Tibial nerve (tissue), 4 donors: ENCODE measurements around the gene PEA15. TPM values are rescaled to one million over a fixed set of nuclear protein-coding genes. Genes with fewer than 3 reads are reported as not detected.
A peak's percentile ranks its signal among the peaks of the same experiment; 100 is the strongest.

Experiments used
- DNase-seq, 2 donors: peaks; one replicate each; pipeline ENCODE4 v3.0.0-alpha.2; 2019; ENCODE audit warnings: low spot score in 2 of 2
- H3K27ac ChIP-seq, 4 donors: fragments of 200-600 bp; sonication (generic) in 3 of 4; one replicate each; pipeline ENCODE4 v1.5.1; 2017 to 2019; ENCODE audit warnings: mild to moderate bottlenecking in 1 of 4
- H3K27me3 ChIP-seq, 2 donors: fragments of 200-600 bp; sonication (generic) in 1 of 2; one replicate each; pipeline versions ENCODE4 v1.5.1 to v1.6.0; 2017 to 2019
- H3K36me3 ChIP-seq, 3 donors: fragments of 200-600 bp; sonication (generic); one replicate each; pipeline ENCODE4 v1.5.1; 2018 to 2019
- H3K4me1 ChIP-seq, 4 donors: fragments of 200-600 bp; sonication (generic) in 3 of 4; one replicate each; pipeline ENCODE4 v1.5.1; 2017 to 2019
- H3K4me3 ChIP-seq, 4 donors: fragments of 200-600 bp; sonication (generic) in 3 of 4; one replicate each; pipeline ENCODE4 v1.5.1; 2017 to 2019; ENCODE audit warnings: mild to moderate bottlenecking in 1 of 4, moderate library complexity in 1 of 4
- H3K9me3 ChIP-seq, 4 donors: fragments of 200-600 bp; sonication (generic) in 3 of 4; one replicate each; pipeline ENCODE4 v1.5.1; 2017 to 2019
- EP300 ChIP-seq, 2 donors: sonication (generic); formaldehyde crosslinking; IDR thresholded peaks; one replicate each; pipeline ENCODE4 v1.6.1; 2017; ENCODE audit warnings: antibody characterized with exemption in 2 of 2, mild to moderate bottlenecking in 1 of 2
- POLR2A ChIP-seq, 2 donors: fragments of 450-650 bp; IDR thresholded peaks; one replicate each; pipeline ENCODE4 v1.6.1; 2017; ENCODE audit warnings: antibody characterized with exemption in 2 of 2, mild to moderate bottlenecking in 2 of 2, moderate library complexity in 2 of 2
- WGBS, 2 donors: methylation state at CpG; one replicate each; pipeline ENCODE4 v1.1.5; 2018; 5-methylcytosine and 5-hydroxymethylcytosine counted together
- total RNA-seq, 4 donors: library from RNA; depleted of rRNA; stranded (reverse); fragments of >200 nt; gene quantifications; one replicate each; pipeline ENCODE4 v1.1.0, GENCODE V29; 2016
- TF ChIP-seq, protein P1 (sequence below), 5 experiments: fragments of 200-600 bp in 3 of 5; fragments of 450-650 bp in 2 of 5; sonication (generic) in 3 of 5; IDR thresholded peaks; one replicate each; pipeline ENCODE4 v1.5.1; 2016 to 2019; ENCODE audit warnings: antibody characterized with exemption in 5 of 5, mild to moderate bottlenecking in 3 of 5, moderate library complexity in 2 of 5

PEA15 gene
- total RNA-seq, 4 donors from 2014 or later = 144 to 154 (median 147) TPM

DNA sequence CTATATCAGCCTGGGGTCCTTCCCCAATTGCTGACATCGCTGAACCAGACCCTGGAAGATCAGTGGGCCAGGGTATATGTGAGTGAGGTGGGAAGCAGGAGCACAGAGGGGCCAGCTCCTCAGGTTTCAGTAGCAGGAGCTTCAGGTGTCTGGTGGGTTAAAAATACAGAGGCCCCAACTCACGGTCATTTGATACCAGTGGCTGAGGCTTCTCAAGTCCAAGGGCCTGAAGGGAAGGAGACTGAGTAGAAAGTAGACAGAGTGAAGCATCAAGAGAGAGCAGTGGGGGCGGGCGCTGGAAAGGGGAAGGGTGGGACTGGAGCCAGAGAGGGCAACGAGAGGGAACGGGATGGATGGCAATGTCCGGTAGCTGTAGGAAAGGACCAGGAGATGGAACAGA lies 16.8 kb upstream of the PEA15 start:
- H3K9me3 ChIP-seq = no peaks in the 10 kb centered on the region
- DNase-seq = no peak
- peaks cover 0 to 22% (median 4%) of the 10 kb centered on the region in 4 donors for H3K4me1 ChIP-seq
- H3K4me3 ChIP-seq = no peak overlapping the region
- H3K27me3 ChIP-seq = no peaks in the 10 kb centered on the region
- H3K27ac ChIP-seq = no peak overlapping the region
- TF ChIP-seq, protein P1, sequence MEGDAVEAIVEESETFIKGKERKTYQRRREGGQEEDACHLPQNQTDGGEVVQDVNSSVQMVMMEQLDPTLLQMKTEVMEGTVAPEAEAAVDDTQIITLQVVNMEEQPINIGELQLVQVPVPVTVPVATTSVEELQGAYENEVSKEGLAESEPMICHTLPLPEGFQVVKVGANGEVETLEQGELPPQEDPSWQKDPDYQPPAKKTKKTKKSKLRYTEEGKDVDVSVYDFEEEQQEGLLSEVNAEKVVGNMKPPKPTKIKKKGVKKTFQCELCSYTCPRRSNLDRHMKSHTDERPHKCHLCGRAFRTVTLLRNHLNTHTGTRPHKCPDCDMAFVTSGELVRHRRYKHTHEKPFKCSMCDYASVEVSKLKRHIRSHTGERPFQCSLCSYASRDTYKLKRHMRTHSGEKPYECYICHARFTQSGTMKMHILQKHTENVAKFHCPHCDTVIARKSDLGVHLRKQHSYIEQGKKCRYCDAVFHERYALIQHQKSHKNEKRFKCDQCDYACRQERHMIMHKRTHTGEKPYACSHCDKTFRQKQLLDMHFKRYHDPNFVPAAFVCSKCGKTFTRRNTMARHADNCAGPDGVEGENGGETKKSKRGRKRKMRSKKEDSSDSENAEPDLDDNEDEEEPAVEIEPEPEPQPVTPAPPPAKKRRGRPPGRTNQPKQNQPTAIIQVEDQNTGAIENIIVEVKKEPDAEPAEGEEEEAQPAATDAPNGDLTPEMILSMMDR (IDR thresholded peaks at IDR 0.05) = no peak
- TF ChIP-seq POLR2A (IDR thresholded peaks at IDR 0.05) = no peak
- TF ChIP-seq EP300 (IDR thresholded peaks at IDR 0.05) = no peak
- H3K36me3 ChIP-seq = no peaks in the 10 kb centered on the region
- 77 to 82% methylated on average over 7 of the region's 7 CpGs for WGBS, 2 donors

DNA sequence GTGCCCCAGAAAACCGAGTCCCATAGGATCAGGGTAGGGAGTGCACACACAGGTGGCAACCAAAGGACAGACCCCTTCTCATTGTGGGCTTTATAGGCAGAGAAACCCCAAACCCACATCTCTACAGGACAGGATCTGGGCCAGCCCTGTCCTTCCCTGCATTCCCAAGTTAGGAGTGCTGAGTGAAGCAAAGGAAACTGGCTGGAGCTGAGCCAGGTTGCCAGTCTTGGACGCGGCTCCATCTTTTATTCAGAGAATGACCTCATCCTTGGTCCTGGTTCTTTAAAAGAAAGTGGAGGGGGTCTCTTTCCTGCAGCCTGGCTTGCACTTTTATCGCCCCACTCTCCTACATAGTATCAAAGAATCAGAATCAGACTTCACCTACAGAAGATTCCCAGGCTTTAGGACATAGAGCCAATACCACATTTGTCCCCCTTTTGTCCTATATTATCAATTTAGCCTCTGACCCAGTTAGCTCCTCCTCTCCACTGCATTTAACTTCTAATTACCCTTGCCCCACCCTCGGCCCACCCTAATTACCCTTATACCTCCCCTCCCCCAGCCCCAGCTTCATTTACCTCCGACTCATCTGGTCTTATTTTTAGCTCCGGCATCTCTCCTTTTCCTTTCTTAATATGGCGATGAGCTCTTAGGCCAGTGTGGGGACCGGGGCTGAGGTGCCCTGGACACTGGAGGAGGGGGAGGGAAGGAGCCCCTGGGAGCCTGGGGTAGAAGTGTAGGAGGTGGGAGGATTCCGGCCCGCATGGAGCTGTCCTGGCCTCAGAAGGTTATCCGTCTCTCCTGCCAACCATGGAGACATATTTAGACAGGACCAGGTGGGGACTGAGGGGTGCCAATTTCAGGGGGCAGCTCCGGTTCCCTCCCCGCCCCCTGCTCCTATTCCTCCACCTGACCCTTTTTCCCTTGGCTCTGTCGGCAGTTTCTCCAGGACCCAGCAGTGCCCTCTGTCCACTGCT lies 15.2 kb upstream of the PEA15 start, which contains the start of gene CASQ1:
Gene CASQ1 (plus strand): TSS at position 927 of the 977 bp plus-strand sequence. CDS start 177 bp downstream, outside the sequence.
- H3K27ac ChIP-seq = no peak within 1 kb of the TSS

DNA sequence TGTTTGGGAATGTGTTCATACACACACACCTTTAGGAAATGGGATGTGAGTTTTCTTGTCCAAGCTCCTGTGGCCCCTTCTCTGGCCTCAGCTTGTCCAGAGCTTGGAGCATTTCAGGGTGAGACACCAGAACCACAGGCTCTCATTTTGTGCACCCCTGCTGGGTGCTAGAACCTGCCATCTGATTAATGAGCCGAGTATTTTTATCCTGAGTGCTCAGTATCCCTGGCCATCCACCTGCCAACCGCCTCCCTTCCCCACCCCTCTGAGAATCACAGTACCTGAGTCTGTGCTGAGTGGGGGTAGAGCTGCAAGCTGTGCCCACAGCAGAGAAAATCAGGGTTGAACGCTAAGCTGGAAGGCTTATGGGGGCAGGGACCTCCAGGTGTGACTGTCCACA lies 13.4 kb upstream of the PEA15 start:
- no peak overlapping the region for H3K27ac ChIP-seq
- H3K4me1 ChIP-seq = peaks cover 0 to 25% (median 4%) of the 10 kb centered on the region in 4 donors
- TF ChIP-seq, protein P1 (IDR thresholded peaks at IDR 0.05) = no peak
- TF ChIP-seq POLR2A (IDR thresholded peaks at IDR 0.05) (no peak), EP300 (IDR thresholded peaks at IDR 0.05) (no peak)
- DNase-seq = no peak
- H3K4me3 ChIP-seq = no peak overlapping the region
- H3K9me3 ChIP-seq = no peaks in the 10 kb centered on the region
- H3K36me3 ChIP-seq = no peaks in the 10 kb centered on the region
- WGBS, 2 donors = 73 to 95% methylated on average over 3 of the region's 3 CpGs
- no peaks in the 10 kb centered on the region for H3K27me3 ChIP-seq

More for the DNA sequence above, 15.2 kb upstream of the PEA15 start, which contains the start of gene CASQ1:
- 57 to 58% methylated on average over 15 of the region's 15 CpGs for WGBS, 2 donors
- H3K4me1 ChIP-seq = peaks cover 0 to 25% (median 4%) of the 10 kb centered on the region in 4 donors
- H3K36me3 ChIP-seq = no peaks in the 10 kb centered on the region
- TF ChIP-seq POLR2A (IDR thresholded peaks at IDR 0.05) = no peak
- TF ChIP-seq EP300 (IDR thresholded peaks at IDR 0.05) = no peak
- TF ChIP-seq, protein P1 (IDR thresholded peaks at IDR 0.05) = no peak
- H3K27me3 ChIP-seq = no peaks in the 10 kb centered on the region
- H3K4me3 ChIP-seq = no peak within 1 kb of the TSS
- peak in 1 of 2 donors; percentile 38 for DNase-seq
- no peaks in the 10 kb centered on the region for H3K9me3 ChIP-seq

DNA sequence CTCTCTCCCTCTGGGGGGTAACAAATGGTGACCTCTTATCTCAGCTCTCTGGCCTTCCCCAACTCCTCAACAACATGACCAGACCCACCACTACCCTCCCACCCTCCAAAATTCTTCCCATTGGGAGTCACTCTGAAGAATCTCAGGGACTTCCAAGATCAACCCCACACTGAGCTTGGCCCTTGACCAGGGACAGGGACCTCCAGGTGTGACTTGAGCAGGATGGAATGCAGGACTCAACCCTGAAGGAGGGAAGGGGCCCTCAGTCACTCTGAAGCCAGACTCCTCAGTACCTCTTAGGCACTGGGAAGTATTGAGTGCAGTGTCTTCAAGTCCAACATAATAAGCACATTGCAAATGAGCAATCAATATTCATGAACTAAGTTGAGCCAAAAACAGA lies 12.9 kb upstream of the PEA15 start:
- no peak for TF ChIP-seq POLR2A (IDR thresholded peaks at IDR 0.05)
- TF ChIP-seq, protein P1 (IDR thresholded peaks at IDR 0.05) = no peak
- no peak for TF ChIP-seq EP300 (IDR thresholded peaks at IDR 0.05)
- Histone ChIP-seq H3K4me3 (no peak overlapping the region), H3K36me3 (no peaks in the 10 kb centered on the region), H3K9me3 (no peaks in the 10 kb centered on the region), H3K27ac (no peak overlapping the region), H3K4me1 (peaks cover 0 to 25% (median 4%) of the 10 kb centered on the region in 4 donors), H3K27me3 (no peaks in the 10 kb centered on the region)
- DNase-seq = no peak
